GM18517 (cell line): ENCODE measurements around the gene AZI2.
A peak's percentile ranks its signal among the peaks of the same experiment; 100 is the strongest.

ENCODE experiments used
- ATAC-seq: cut with Tn5 transposase; IDR thresholded peaks from one replicate; pipeline ENCODE4 v1.9.1; 2021; ENCODE audit warnings: mild to moderate bottlenecking, moderate library complexity; ENCODE audit not compliant: unreplicated experiment

AZI2 gene

GRCh38 chr3:28301688-28302087 is 46.9 kb downstream of the AZI2 start:
- no peak for ATAC-seq

DNA sequence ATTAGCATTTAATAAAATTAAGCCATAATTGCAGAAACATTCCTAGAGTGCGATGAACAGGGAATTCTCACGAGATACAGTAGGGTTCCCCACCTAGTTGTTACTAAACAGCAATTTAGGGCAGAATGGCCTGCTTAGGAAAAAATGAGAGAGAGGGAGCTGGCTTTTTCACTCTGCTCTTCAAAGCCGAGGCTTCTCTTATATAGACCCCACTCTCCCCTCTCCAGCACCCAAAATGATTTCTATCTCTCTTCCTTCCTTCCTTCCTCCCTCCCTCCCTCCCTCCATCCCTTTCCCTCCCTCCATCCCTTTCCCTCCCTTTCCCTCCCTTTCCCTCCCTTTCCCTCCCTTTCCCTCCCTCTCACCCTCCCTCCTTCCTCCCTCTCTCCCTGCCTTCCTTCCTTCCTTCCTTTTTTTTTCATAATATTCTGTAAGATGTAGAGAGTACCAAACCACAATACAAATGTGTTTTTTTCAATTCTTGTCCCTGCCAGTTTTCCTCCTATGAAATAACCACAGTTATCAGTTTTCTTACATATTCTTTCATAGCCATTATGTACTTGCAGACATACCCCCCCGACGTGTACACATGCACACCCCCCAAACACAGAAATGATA is 48.2 kb downstream of the AZI2 start:
- ATAC-seq: no peak

DNA sequence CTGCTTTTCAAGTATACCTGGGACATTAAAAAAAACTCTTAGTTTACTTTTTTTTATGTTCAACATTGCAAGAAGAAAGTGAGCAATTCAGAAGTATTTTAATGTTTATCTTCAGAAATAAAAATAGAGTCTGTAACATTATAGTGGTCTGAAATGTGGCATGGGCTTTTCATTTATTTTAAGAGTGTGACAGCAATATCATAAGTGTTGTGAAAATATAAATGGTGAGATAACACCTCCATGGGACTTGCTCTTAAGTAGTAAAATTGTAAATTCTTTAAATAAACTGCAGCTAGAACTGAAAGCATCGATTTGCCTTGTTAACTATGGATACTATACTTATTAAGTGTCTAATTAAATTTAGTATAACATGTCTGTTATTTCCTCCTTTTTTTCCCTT is 48.9 kb downstream of the AZI2 start:
- no peak for ATAC-seq

- no peak for ATAC-seq
Observed at GRCh38 chr3:28295898-28296490, 52.6 kb downstream of the AZI2 start.

DNA sequence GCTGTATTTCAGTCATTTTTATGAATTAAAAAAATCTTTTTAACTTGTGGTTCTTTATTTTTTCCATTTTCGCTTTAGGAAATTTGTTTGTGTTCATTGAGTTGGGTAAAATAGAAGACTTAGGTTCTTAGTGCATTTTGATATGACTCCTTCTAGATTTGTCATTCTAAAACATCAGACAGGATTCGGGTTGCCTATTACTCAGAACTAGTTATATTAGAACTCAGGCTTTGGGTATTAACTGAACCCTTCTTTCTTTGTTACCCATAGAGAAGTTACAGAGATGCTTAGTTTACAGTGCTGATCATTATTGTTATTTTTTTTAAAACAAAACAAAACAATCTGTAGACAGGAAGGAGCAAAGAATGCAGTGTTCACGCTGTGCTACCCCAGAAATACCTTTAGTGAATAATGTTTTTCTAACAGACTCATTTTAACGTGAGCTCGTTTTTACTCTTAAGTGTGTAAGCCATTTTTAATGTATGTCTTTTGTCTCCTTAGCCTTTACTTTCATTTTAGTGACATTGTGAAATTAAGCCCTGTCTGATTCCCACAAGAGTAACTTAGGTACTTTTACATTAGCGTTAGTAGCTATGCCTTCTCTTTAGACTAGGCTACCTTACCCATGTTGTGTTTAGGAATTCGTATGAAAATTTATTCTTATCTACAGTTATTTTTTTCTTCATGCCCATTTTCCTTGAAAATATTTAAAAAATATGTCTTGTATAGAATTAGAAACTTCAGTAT is 53.8 kb downstream of the AZI2 start:
- no peak for ATAC-seq

GRCh38 chr3:28292622-28293021 is 56.0 kb downstream of the AZI2 start:
- no peak for ATAC-seq

DNA sequence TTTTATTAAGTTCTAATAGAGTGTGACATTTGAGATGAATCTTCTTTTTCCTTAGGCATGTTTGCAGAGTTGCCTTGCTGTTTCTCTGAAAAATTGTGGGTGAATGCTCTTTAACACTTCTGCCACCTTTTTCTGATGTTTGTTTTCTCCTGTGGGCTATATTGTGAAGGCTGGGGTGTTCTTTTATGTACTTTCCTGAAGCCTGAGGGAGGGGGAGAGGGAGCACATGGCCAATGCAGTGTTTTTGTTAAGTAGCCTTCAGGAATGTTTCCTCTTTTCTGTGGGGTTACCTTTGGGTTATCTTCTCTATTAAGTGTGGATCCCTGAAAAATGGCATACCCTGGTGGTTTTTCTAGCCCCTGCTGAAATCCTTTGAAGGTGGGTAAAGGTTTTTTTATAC is 57.0 kb downstream of the AZI2 start:
- no peak for ATAC-seq

DNA sequence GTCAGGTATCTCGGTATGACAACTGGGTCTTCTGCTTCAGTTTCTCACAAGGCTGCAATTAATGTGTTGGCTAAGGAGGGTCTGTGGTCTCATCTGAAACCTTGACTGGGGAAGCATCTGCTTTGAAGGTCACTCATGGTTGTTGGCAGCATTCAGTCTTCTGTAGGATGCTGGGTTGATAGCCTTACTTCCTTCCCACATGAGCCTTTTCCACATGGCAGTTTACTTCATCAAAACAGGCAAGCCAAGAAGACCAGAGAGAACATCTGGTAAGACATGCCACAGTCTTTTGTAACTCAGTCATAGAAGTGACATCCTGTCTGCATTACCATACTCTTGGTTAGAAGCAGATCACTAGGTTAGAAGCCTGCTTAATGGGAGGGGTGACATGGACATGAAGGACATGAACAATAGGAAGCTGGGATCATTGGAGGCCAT is 57.7 kb downstream of the AZI2 start:
- no peak for ATAC-seq

GRCh38 chr3:28287046-28287445 is 61.6 kb downstream of the AZI2 start:
- ATAC-seq: no peak

GRCh38 chr3:28286595-28286994 is 62.0 kb downstream of the AZI2 start:
- peak; percentile 91 for ATAC-seq

DNA sequence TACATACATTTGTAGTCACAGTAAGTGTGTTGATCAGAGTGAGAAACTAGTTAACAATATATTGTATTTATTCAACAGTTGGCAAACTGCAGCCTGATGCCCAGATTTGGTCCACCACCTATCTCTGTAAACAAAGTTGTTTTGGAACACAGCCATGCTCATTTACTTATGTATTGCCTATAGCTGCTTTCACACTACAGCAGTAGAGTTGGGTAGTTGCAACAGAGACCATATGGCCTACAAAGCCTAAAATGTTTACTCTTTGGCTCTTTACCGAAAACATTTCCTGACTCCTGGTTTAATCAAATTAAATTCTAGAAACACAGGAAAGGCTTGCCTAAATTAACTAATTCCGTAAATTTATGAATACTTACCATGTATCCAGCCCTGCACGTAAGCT is 67.8 kb downstream of the AZI2 start:
- no peak for ATAC-seq

DNA sequence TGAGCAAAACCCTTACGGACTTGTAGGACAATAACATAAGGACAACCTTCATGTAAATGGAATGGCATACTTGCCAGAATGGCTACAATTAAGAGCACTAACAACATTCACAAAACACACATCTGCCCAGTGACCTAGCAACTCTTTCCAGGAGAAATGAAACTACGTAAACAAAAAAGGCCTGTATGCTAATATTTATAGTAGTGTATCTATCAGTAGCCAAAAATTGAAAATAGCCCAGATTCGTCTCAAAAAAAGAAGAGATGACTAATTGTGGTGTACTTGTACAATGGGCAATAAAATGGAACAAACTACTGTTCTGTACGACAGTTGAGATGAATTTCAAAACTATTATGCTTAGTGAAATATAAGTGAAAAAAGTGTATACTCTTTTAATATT is 68.9 kb downstream of the AZI2 start:
- no peak for ATAC-seq

DNA sequence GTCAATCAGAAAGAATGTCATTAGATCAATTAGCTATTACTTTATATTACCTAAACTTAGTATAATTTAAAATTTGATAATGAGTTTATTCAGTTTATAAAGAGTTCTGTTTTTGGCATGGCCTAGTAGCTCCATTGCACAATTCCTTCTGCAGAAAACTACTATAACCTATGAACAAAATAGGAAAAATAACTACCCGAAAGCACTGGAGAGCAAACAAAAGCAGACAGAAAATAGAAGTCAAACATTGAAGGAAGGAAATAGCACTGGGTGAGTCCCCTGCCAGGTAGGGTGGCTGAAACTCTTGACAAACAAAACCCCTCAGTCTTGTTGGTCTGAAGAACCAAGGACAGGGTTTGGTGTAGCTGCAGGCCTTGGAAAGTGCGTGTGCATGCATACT is 69.7 kb downstream of the AZI2 start:
- no peak for ATAC-seq

DNA sequence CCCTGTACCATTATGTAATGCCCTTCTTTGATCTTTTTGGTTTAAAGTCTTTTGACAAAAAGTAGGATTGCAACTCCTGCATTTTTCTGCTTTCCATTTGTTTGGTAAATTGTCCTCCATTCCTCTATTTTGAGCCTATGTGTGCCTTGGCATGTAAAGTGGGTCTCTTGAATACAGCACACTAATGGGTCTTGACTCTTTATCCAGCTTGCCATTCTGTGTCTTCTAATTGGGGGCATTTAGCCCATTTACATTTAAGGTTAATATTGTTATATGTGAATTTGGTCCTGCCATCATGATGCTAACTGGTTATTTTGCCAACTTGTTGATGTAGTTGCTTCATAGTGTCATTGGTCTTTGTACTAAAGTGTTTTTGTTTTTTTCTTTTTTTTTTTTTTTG is 74.8 kb downstream of the AZI2 start:
- ATAC-seq: no peak
